K562 (cell line): Measurements from ENCODE around the gene SLC45A3. TPM values are rescaled to one million over a fixed set of nuclear protein-coding genes. Genes with fewer than 3 reads are reported as not detected.

Source experiments
- SMAD3 ChIP-seq: fragments of 450-650 bp; formaldehyde crosslinking; conservative IDR thresholded peaks from 2 replicates; pipeline ENCODE4 v1.4.0; 2020; ENCODE audit warnings: mild to moderate bottlenecking
- TCF3 ChIP-seq: sonication (generic); formaldehyde crosslinking; IDR thresholded peaks from 2 replicates; pipeline ENCODE4 v1.4.0; 2020; ENCODE audit warnings: mild to moderate bottlenecking, missing genetic modification reagents
- ZNF407 ChIP-seq: fragments of 450-650 bp; IDR thresholded peaks from 2 replicates; pipeline ENCODE4 v1.6.1; 2016; ENCODE audit warnings: low read depth
- polyA plus RNA-seq, 8 experiments: library from polyadenylated mRNA; depleted of rRNA in 4 of 8; stranded (reverse) in 5 of 8; unstranded in 3 of 8; fragments of >200 nt; fragmentation: Nextera tagmentation in 2 of 8; fragmentation: Illumina TruSeq in 1 of 8; extraction: Ambion mirVana in 2 of 8; extraction: Trizol in 1 of 8; gene quantifications; 2 replicates each; pipeline versions ENCODE4 v1.2.1 to v1.2.3, GENCODE V29; 2011 to 2014; ENCODE audit warnings: inconsistent platforms in 1 of 8, missing spikeins in 1 of 8
- total RNA-seq, 7 experiments: library from RNA; depleted of rRNA in 6 of 7; stranded (reverse); fragments of >200 nt in 6 of 7; fragmentation: Illumina TruSeq in 2 of 7; extraction: Trizol in 2 of 7; gene quantifications; 2 replicates each; pipeline versions ENCODE4 v1.2.1 to v1.2.3, GENCODE V29; 2011 to 2021; ENCODE audit warnings: low replicate concordance in 1 of 7

Gene SLC45A3
- total and polyA plus RNA-seq, 9 of the 15 experiments (the other 6 are each of a cell fraction or from before 2014, with no cell fraction given): 0.06 to 3.3 (median 1.3) TPM

GRCh38 chr1:205642679-205643307, 37.5 kb downstream of the SLC45A3 start (continued):
- TF ChIP-seq ZNF407 (no peak), TCF3 (CRISPR knock-in tag) (no peak), SMAD3 (CRISPR knock-in tag) (no peak)
- TF ChIP-seq, all 486 proteins: peak for 0
